Measurements from ENCODE around the gene CYTH1. TPM values are rescaled to one million over a fixed set of nuclear protein-coding genes. Genes with fewer than 3 reads are reported as not detected.
A peak's percentile ranks its signal among the peaks of the same experiment; 100 is the strongest.

Gene CYTH1
- total RNA-seq, 2 experiments from 2014 or later, result 73.0 to 148 TPM

GRCh38 chr17:78798695-78799559 is 16.9 kb upstream of the CYTH1 start:
- no peak for TF ChIP-seq EZH2phosphoT487 (IDR thresholded peaks at IDR 0.05; ENCODE audit: borderline replicate concordance, low read depth, low read length)
- TF ChIP-seq, protein P1, sequence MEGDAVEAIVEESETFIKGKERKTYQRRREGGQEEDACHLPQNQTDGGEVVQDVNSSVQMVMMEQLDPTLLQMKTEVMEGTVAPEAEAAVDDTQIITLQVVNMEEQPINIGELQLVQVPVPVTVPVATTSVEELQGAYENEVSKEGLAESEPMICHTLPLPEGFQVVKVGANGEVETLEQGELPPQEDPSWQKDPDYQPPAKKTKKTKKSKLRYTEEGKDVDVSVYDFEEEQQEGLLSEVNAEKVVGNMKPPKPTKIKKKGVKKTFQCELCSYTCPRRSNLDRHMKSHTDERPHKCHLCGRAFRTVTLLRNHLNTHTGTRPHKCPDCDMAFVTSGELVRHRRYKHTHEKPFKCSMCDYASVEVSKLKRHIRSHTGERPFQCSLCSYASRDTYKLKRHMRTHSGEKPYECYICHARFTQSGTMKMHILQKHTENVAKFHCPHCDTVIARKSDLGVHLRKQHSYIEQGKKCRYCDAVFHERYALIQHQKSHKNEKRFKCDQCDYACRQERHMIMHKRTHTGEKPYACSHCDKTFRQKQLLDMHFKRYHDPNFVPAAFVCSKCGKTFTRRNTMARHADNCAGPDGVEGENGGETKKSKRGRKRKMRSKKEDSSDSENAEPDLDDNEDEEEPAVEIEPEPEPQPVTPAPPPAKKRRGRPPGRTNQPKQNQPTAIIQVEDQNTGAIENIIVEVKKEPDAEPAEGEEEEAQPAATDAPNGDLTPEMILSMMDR (conservative IDR thresholded peaks at IDR 0.05; ENCODE audit: low read length), result peak; percentile 79
- no peaks in the 10 kb centered on the region for H3K9me2 ChIP-seq (ENCODE audit: insufficient read depth, low read length)
- BruUV-seq (replicated peaks), result no TSS peak
- H3K79me2 ChIP-seq (ENCODE audit: insufficient read depth, low read depth, low read length), result no peaks in the 10 kb centered on the region
- no peak overlapping the region for H3K4me3 ChIP-seq (ENCODE audit: low read depth, low read length, poor library complexity, severe bottlenecking)
- CTCF ChIA-PET (ENCODE audit: unreplicated experiment), result interaction anchor here (0.6 kb wide), 1 partner anchor 52 kb away, joined by 3 read pairs; no protein-coding TSS in a partner anchor
- POLR2A ChIA-PET, result interaction anchor here (0.7 kb wide), 1 partner anchor 23 kb away, joined by 3 read pairs; no protein-coding TSS in a partner anchor
- 0 out of 2 replicates have a peak, but pooled peaks cover 3% of the 10 kb centered on the region for H4K20me1 ChIP-seq (ENCODE audit: insufficient read depth, low read length)
- no peak overlapping the region for H3K4me2 ChIP-seq (ENCODE audit: low read length)
- no peak overlapping the region for H3K27ac ChIP-seq (ENCODE audit: low read depth, low read length, poor library complexity, severe bottlenecking)
- intact Hi-C loops (cut with micrococcal nuclease; ENCODE audit: unreplicated experiment), result loop anchor here (1.0 kb wide), 1 partner anchor 302 kb away; no protein-coding TSS in a partner anchor
- H3K4me1 ChIP-seq (ENCODE audit: insufficient read depth, low read length, poor library complexity, severe bottlenecking), result no peaks in the 10 kb centered on the region
- H3K36me3 ChIP-seq (ENCODE audit: insufficient read depth, low read length), result peaks cover 96% of the 10 kb centered on the region
- peak; percentile 71 for DNase-seq (ENCODE audit: low spot score)
- H2AFZ ChIP-seq (ENCODE audit: low read length), result no peak overlapping the region
- H3K9me3 ChIP-seq (ENCODE audit: low read length), result no peaks in the 10 kb centered on the region

DNA sequence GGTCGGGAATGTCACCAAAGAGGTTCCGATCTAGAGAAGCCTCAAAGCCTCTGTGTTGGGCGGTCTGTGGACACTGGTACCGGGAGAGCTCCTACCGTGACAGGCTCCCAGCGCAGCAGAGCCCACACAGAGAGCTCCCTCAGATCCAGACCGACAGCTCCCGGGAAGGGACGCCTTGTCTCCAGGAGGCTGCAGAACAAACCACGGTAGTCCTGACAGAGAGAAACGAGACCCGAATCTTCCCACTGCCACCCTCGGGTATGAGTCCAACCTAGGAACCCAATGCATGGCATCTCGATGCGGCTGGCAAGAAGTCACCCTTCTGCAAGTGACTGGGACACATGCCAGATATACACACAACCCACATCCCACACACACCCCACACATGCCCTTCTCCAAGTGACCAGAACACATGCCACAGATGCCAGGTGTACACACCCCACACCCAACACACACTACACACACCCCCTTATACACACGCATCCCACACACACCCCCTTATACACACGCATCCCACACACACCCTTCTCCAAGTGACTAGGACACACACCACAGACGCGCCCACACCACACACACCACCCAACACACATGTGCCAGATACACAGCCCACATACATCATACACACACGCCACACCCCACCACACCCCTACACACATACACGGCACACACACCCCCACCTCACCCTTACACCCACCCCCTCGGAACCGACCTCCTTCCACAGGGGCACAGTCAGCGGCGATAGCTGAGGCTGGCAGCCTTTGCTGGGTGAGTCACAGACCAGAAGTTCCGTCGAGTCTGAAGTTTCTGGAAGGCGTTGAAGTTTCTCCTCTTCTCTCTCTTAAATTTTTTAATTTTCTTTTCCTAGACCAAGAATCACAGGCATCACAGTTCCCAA is 15.9 kb upstream of the CYTH1 start:
- no TSS peak for BruUV-seq (replicated peaks)
- no peak for DNase-seq (ENCODE audit: low spot score)
- TF ChIP-seq, protein P1 (conservative IDR thresholded peaks at IDR 0.05; ENCODE audit: low read length), result no peak
- TF ChIP-seq EZH2phosphoT487 (IDR thresholded peaks at IDR 0.05; ENCODE audit: borderline replicate concordance, low read depth, low read length), result no peak
- peaks cover 96% of the 10 kb centered on the region for H3K36me3 ChIP-seq (ENCODE audit: insufficient read depth, low read length)
- H3K9me3 ChIP-seq (ENCODE audit: low read length), result no peaks in the 10 kb centered on the region
- ChIA-PET CTCF (ENCODE audit: unreplicated experiment) (no interaction called here), POLR2A (no interaction called here)
- H4K20me1 ChIP-seq (ENCODE audit: insufficient read depth, low read length), result 0 out of 2 replicates have a peak, but pooled peaks cover 3% of the 10 kb centered on the region
- intact Hi-C loops (cut with micrococcal nuclease; ENCODE audit: unreplicated experiment), result no loop called here
- H3K4me2 ChIP-seq (ENCODE audit: low read length), result no peak overlapping the region
- no peaks in the 10 kb centered on the region for H3K79me2 ChIP-seq (ENCODE audit: insufficient read depth, low read depth, low read length)
- H3K4me3 ChIP-seq (ENCODE audit: low read depth, low read length, poor library complexity, severe bottlenecking), result no peak overlapping the region
- no peak overlapping the region for H3K27ac ChIP-seq (ENCODE audit: low read depth, low read length, poor library complexity, severe bottlenecking)
- no peak overlapping the region for H2AFZ ChIP-seq (ENCODE audit: low read length)
- H3K4me1 ChIP-seq (ENCODE audit: insufficient read depth, low read length, poor library complexity, severe bottlenecking), result no peaks in the 10 kb centered on the region
- H3K9me2 ChIP-seq (ENCODE audit: insufficient read depth, low read length), result no peaks in the 10 kb centered on the region

Data from OCI-LY7 (cell line).